Cardiac muscle cell (in vitro differentiated cells and primary cell): ENCODE results near the gene COL2A1. TPM values are rescaled to one million over a fixed set of nuclear protein-coding genes. Genes with fewer than 3 reads are reported as not detected.

ENCODE experiments used
- DNase-seq, 2 donors: peaks; one replicate each; pipeline versions ENCODE4 v3.0.0 to v3.0.0-alpha.2; 2010 to 2017; ENCODE audit warnings: low read depth in 1 of 2, low spot score in 1 of 2
- H3K27ac ChIP-seq: fragments of 200-600 bp; sonication (generic); 2 replicates; pipeline ENCODE4 v1.5.1; 2016
- H3K27me3 ChIP-seq: fragments of 200-600 bp; sonication (generic); 2 replicates; pipeline ENCODE4 v1.6.0; 2016; ENCODE audit warnings: control low read depth
- H3K36me3 ChIP-seq: fragments of 200-600 bp; sonication (generic); 2 replicates; pipeline ENCODE4 v1.5.1; 2016; ENCODE audit warnings: control low read depth
- H3K4me1 ChIP-seq: fragments of 200-600 bp; sonication (generic); 2 replicates; pipeline ENCODE4 v1.8.1; 2017; ENCODE audit warnings: low read depth, mild to moderate bottlenecking, mixed run types
- H3K4me3 ChIP-seq: fragments of 200-600 bp; sonication (generic); 2 replicates; pipeline ENCODE4 v1.5.1; 2016; ENCODE audit warnings: mild to moderate bottlenecking
- H3K9me3 ChIP-seq: fragments of 200-600 bp; sonication (generic); 2 replicates; pipeline ENCODE4 v1.5.1; 2017; ENCODE audit warnings: low read depth, mild to moderate bottlenecking, control low read depth
- CTCF ChIP-seq: IDR thresholded peaks from 2 replicates; pipeline ENCODE4 v1.5.1; 2012; ENCODE audit warnings: low read depth, mild to moderate bottlenecking, low read length
- polyA plus RNA-seq: library from polyadenylated mRNA; unstranded; fragments of >200 nt; fragmentation: Nextera tagmentation; extraction: Ambion mirVana; gene quantifications from 2 replicates; pipeline ENCODE4 v1.2.1, GENCODE V29; 2016
- total RNA-seq: library from RNA; depleted of rRNA; stranded (reverse); fragments of >200 nt; gene quantifications from 2 replicates; pipeline ENCODE4 v1.2.3, GENCODE V29; 2016

The COL2A1 gene
- total and polyA plus RNA-seq, 2 experiments from 2014 or later, result 261 to 596 TPM

GRCh38 chr12:48040354-48040753 lies 36.1 kb upstream of the COL2A1 start:
- peaks cover 9% of the 10 kb centered on the region for H3K36me3 ChIP-seq
- no peaks in the 10 kb centered on the region for H3K27me3 ChIP-seq
- no peak for TF ChIP-seq CTCF
- DNase-seq, result no peak
- H3K4me1 ChIP-seq, result peaks cover 23% of the 10 kb centered on the region
- H3K9me3 ChIP-seq, result no peaks in the 10 kb centered on the region
- no peak overlapping the region for H3K27ac ChIP-seq
- H3K4me3 ChIP-seq, result no peak overlapping the region

- TF ChIP-seq CTCF, result no peak
- Histone ChIP-seq H3K9me3 (no peaks in the 10 kb centered on the region), H3K27ac (no peak overlapping the region), H3K27me3 (no peaks in the 10 kb centered on the region), H3K36me3 (no peaks in the 10 kb centered on the region), H3K4me1 (peaks cover 23% of the 10 kb centered on the region), H3K4me3 (no peak overlapping the region)
- DNase-seq, result no peak
Measured at GRCh38 chr12:48039151-48039550, 34.9 kb upstream of the COL2A1 start.

GRCh38 chr12:48038085-48038484 lies 33.8 kb upstream of the COL2A1 start:
- Histone ChIP-seq H3K27me3 (no peaks in the 10 kb centered on the region), H3K36me3 (no peaks in the 10 kb centered on the region), H3K27ac (peak overlapping the region; percentile 98), H3K4me3 (no peak overlapping the region), H3K4me1 (peaks cover 23% of the 10 kb centered on the region), H3K9me3 (no peaks in the 10 kb centered on the region)
- TF ChIP-seq CTCF, result no peak
- DNase-seq, result no peak

GRCh38 chr12:48037267-48037915 lies 33.1 kb upstream of the COL2A1 start:
- Histone ChIP-seq H3K9me3 (no peaks in the 10 kb centered on the region), H3K36me3 (no peaks in the 10 kb centered on the region), H3K27ac (peak overlapping the region; percentile 98), H3K27me3 (no peaks in the 10 kb centered on the region), H3K4me3 (no peak overlapping the region), H3K4me1 (peaks cover 23% of the 10 kb centered on the region)
- peak; percentile 78 to 91 for DNase-seq
- TF ChIP-seq CTCF, result no peak

- Histone ChIP-seq H3K27ac (peak overlapping the region; percentile 98), H3K27me3 (no peaks in the 10 kb centered on the region), H3K4me1 (peaks cover 23% of the 10 kb centered on the region), H3K4me3 (no peak overlapping the region), H3K36me3 (no peaks in the 10 kb centered on the region), H3K9me3 (no peaks in the 10 kb centered on the region)
- no peak for TF ChIP-seq CTCF
- DNase-seq, result no peak
Measured at GRCh38 chr12:48036818-48037217, 32.5 kb upstream of the COL2A1 start.
